GM18526 (cell line): Measurements from ENCODE around the gene ALX4.

Experiments used
- POLR2A ChIP-seq: IDR thresholded peaks from 3 replicates; pipeline ENCODE4 v1.6.1; 2011; ENCODE audit not compliant: insufficient read length; ENCODE audit errors: extremely low read depth

The ALX4 gene

DNA sequence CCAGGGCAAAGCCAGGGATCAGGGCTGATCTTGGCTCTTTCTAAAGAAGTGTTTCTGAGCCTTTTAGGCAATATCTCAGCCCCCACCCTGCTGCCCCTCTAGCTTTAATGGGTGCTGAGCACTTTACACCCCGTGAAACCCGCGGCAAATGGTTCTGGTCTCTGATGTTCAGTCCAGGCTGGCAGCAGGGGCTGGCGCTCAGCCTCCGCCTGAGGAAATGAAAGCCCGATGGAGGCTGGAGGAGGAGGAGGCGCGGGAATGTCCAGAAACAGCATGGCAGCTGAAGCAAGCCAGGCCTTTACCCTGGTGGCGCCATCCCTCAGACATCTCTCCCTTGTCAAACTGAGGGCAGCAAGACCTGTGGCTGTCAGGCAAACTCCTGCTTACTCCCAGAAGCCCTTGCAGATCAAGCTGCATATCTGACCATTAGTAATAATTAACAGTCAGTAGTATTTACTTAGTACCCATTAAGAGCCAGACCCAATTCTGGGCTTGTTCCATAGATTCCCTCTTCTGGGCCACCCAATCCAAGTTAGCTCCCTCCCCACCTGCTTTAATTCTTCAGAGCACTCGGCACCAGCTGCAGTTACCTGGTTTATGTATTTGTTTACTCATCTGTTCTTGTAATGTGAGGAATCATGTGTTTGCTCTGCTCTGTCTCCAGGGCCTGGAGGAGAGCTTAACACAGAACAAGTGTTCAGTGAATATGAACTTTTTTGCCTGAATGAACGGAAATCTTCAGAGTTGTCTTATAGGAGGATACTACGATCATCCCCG, 15.0 kb upstream of the ALX4 start:
- no peak for TF ChIP-seq POLR2A

DNA sequence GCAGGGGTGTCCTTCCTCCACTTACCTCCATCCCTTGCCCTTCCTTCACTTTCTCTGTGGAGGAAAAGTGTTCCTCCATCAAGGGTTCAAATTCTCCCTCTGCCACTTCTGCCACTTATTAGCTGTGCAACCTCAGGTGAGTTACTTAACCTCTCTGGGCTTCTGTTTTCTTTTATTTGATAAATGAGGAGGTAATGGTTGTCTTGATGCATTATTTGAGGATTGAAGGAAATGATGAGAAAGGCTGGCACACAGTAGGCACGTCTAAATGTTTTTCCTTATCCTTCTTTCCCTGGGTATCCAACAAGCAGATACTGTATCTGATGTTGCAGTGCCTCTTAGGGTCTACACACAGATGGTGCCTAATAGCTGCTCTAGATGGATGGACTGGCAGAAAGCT, 14.3 kb upstream of the ALX4 start:
- TF ChIP-seq POLR2A: no peak

DNA sequence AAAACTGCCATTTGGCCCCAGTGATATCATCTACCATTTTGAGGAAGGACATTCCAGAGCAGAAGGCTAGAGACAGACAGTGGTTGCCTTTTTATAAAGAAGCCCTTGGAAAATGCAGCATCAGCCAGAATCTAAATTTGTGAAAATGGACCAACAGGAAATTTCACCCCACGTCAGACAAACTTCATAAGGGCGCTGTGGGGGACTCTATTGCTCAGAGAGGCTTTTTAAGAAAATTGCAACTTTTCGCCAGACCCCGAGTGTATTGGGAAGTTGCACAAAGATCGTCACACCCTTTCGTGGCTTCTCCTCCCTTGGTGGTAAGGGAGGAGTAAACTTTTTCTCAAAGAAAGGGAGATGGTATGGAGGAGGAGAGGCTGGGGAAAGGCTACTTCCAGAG, 12.3 kb upstream of the ALX4 start:
- TF ChIP-seq POLR2A: no peak

DNA sequence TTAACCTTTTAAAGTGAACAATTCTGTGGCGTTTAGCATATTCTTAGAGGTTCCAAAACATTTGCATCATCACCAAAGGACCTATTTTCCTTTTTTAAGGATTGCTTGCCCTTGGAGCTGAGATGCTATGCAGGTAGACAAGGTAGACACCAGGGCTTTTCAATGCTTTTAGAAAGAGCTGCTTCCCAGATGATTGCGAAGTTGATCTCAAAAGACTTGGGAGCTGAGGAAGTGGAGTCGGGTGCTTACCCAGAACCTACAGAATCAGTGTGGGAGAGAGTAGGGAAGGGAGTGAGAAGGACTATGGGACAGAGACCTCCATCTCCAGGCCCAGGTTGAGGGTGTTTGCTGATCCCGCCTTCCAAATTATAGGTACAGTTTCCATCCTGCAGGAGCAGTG, 11.1 kb upstream of the ALX4 start:
- TF ChIP-seq POLR2A: no peak

DNA sequence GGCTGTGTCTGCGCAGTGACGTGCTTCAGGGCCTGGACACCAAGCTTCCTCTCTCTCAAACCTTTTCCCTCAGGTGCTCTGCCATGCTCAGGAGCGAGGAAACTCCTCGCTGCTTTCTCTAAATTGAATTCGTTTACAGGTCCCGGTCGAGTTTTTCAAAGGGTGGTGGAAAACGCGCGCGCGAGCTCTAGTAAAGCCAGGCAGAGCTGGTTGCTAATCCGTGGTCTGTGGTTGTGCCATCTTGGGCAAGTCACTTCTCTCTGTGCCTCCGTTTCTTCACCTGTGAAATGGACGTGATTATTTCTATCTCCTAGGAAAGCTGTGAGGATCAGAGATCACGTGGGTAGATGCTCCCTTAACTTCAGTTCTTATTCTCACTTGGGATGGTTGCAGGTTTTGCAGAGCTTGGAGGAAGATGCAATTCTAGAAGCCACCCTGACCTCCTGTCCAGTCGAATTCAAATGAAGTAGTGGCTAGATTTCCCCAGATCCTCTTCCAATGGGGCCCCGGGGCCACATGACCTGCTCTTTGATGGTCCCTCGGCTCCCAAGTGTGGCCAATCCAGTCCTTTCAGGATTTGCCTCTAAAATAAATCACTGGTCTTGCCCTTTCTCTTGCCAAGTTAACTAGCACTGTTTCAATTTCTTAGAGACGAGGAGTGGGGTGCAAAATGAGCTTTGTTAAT, 10.5 kb upstream of the ALX4 start:
- TF ChIP-seq POLR2A: no peak

GRCh38 chr11:44319552-44320288, 9.8 kb upstream of the ALX4 start:
- no peak for TF ChIP-seq POLR2A

DNA sequence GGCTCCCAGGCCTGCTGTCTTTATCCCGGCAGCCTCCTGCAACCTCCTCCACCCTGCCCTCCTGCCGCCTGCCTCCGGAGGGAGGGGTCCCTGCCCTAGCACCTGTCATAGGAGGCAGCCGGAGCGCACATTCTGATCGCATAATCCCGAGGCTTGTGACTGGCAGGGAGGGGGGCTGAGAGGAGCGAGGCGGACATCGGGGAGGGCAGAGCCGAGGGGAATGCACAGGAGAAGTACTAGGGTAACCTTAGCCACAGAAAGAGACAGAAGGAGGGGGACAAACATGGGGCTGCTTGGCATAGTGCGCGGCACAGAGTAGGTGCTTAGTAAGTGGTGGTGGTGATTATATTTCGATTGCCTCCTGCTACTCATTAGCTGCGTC, 9.2 kb upstream of the ALX4 start:
- no peak for TF ChIP-seq POLR2A

DNA sequence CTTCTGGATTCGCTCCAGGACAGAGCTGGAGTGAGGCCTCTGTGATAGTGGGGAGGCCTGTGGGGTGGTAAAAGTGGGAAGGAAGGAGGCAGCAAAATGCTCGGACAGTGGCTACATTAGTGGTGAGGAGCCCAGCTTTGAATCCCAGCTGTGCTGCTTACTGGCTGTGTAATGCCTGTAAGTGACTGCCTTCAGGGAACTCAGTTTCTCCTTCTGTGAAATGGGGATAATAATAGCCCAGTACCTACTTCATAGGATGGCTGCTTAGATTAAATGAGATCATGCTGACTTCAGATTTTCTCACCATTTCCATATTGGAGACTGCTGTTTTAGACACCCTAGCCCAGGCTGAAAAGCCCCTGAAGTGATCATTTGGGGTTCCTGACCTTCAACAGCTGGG, 8.4 kb upstream of the ALX4 start:
- TF ChIP-seq POLR2A: no peak

GRCh38 chr11:44316659-44317240, 6.8 kb upstream of the ALX4 start:
- TF ChIP-seq POLR2A: no peak

DNA sequence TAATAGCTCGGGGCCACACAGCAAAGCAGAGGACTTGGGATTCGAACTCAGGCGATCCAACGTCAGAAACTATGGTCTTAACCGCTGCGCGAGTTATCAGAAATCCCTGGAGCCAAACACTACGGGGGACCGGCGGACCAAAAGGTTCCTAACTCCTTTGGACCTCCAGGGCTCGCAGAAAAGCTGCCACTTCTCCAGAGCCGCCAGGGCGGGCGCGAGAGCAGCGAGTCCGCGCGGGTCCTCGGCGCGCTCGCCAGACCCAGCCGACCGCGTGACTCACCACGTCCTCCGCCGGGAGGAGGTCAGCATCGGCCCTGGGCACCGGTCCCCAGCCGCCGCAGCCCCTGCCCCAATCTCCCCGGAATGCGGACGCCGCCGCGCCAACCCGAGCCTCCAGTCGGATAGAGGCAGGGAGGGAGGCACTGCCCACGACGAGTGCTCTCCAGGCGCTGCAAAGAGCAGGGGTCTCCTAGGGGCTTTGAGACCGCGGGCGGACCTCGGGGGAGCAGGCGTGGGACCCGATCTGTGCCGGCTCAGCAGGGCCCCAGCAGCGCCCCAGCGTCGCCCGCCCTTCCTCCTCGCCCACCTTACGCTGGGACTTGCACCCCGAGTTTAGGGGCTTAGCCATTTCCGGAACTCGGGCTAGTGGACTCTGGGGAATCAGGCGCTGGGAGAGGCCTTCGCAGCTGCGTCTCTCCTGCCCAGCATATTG, 6.2 kb upstream of the ALX4 start:
- no peak for TF ChIP-seq POLR2A

- TF ChIP-seq POLR2A: no peak
Observed at GRCh38 chr11:44314733-44315132, 4.8 kb upstream of the ALX4 start.

- no peak for TF ChIP-seq POLR2A
Observed at GRCh38 chr11:44313761-44314489, 4.0 kb upstream of the ALX4 start.

DNA sequence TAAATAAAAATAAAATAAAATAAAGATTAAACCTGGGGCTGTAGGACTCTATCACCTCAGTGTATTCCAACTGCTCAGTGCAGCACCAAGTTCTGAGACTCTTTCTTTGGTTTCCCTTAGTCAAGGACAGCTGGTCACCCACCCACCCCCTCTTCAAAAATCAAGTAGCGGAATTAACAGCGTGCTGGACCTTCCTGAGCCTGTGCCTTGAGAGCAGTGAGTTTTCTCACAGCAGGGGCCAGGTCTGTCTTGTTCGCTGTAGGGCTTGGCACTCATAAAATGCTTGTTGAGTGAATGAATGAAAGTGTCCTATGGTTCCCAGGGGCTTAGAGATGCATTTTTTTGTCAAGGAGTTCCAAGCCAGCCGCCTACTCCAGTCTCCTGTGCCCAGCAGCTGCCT, 2.9 kb upstream of the ALX4 start:
- TF ChIP-seq POLR2A: no peak
